ENCODE data around the gene ATP2C2.
"Not testable (repeated sequence)": the region's sequence is repeated elsewhere in the genome, so short reads cannot be mapped to it uniquely, and the experiment has no call there.

ATP2C2 gene

GRCh38 chr16:84390131-84390785, 21.9 kb downstream of the ATP2C2 start:
- Histone ChIP-seq H3K4me3 (ENCODE audit: low read depth in 1 of 5, low read length in 5 of 5) (no peak overlapping the region), H3K9ac (ENCODE audit: low read length in 5 of 5) (no peak overlapping the region)

GRCh38 chr16:84391151-84392030, 23.1 kb downstream of the ATP2C2 start:
- Histone ChIP-seq H3K4me3 (ENCODE audit: low read depth in 1 of 5, low read length in 5 of 5) (no peak overlapping the region), H3K27me3 (ENCODE audit: control insufficient read depth in 5 of 5, insufficient read depth in 4 of 5, low read length in 5 of 5) (peaks cover 0 to 9% (median 3%) of the 10 kb centered on the region in 5 donors), H3K4me1 (ENCODE audit: control insufficient read depth in 5 of 5, insufficient read depth in 5 of 5, low read length in 5 of 5) (peaks cover 0 to 6% (median 5%) of the 10 kb centered on the region in 5 donors), H3K9ac (ENCODE audit: low read length in 5 of 5) (no peak overlapping the region), H3K36me3 (ENCODE audit: control insufficient read depth in 5 of 5, insufficient read depth in 5 of 5, low read length in 5 of 5) (no peaks in the 10 kb centered on the region), H3K9me3 (ENCODE audit: control insufficient read depth in 5 of 5, low read length in 5 of 5) (no peaks in the 10 kb centered on the region), H3K27ac (ENCODE audit: low read depth, low read length) (no peak overlapping the region)

More at GRCh38 chr16:84390131-84390785, 21.9 kb downstream of the ATP2C2 start:
- Histone ChIP-seq H3K9me3 (ENCODE audit: control insufficient read depth in 5 of 5, low read length in 5 of 5) (peaks cover 0 to 5% (median 2%) of the 10 kb centered on the region in 5 donors), H3K27ac (ENCODE audit: low read depth, low read length) (no peak overlapping the region), H3K36me3 (ENCODE audit: control insufficient read depth in 5 of 5, insufficient read depth in 5 of 5, low read length in 5 of 5) (no peaks in the 10 kb centered on the region), H3K4me1 (ENCODE audit: control insufficient read depth in 5 of 5, insufficient read depth in 5 of 5, low read length in 5 of 5) (peaks cover 0 to 6% (median 5%) of the 10 kb centered on the region in 5 donors), H3K27me3 (ENCODE audit: control insufficient read depth in 5 of 5, insufficient read depth in 4 of 5, low read length in 5 of 5) (peaks cover 0 to 9% (median 2%) of the 10 kb centered on the region in 5 donors)

GRCh38 chr16:84392031-84392360, 23.7 kb downstream of the ATP2C2 start:
- H3K4me3 ChIP-seq (ENCODE audit: low read depth in 1 of 5, low read length in 5 of 5), result no peak overlapping the region
- H3K9ac ChIP-seq (ENCODE audit: low read length in 5 of 5), result no peak overlapping the region
- H3K4me1 ChIP-seq (ENCODE audit: control insufficient read depth in 5 of 5, insufficient read depth in 5 of 5, low read length in 5 of 5), result peaks cover 0 to 6% (median 5%) of the 10 kb centered on the region in 5 donors
- no peak overlapping the region for H3K27ac ChIP-seq (ENCODE audit: low read depth, low read length)
- no peaks in the 10 kb centered on the region for H3K9me3 ChIP-seq (ENCODE audit: control insufficient read depth in 5 of 5, low read length in 5 of 5)
- no peaks in the 10 kb centered on the region for H3K36me3 ChIP-seq (ENCODE audit: control insufficient read depth in 5 of 5, insufficient read depth in 5 of 5, low read length in 5 of 5)
- peaks cover 0 to 9% (median 5%) of the 10 kb centered on the region in 5 donors for H3K27me3 ChIP-seq (ENCODE audit: control insufficient read depth in 5 of 5, insufficient read depth in 4 of 5, low read length in 5 of 5)

GRCh38 chr16:84396082-84396481, 27.7 kb downstream of the ATP2C2 start:
- H3K27ac ChIP-seq (ENCODE audit: low read depth, low read length); H3K27me3 ChIP-seq (ENCODE audit: control insufficient read depth in 5 of 5, insufficient read depth in 4 of 5, low read length in 5 of 5); H3K9ac ChIP-seq (ENCODE audit: low read length in 5 of 5); H3K36me3 ChIP-seq (ENCODE audit: control insufficient read depth in 5 of 5, insufficient read depth in 5 of 5, low read length in 5 of 5); H3K4me3 ChIP-seq (ENCODE audit: low read depth in 1 of 5, low read length in 5 of 5); H3K4me1 ChIP-seq (ENCODE audit: control insufficient read depth in 5 of 5, insufficient read depth in 5 of 5, low read length in 5 of 5); H3K9me3 ChIP-seq (ENCODE audit: control insufficient read depth in 5 of 5, low read length in 5 of 5): not testable (repeated sequence)

- Histone ChIP-seq H3K4me3 (ENCODE audit: low read depth in 1 of 5, low read length in 5 of 5) (no peak overlapping the region), H3K36me3 (ENCODE audit: control insufficient read depth in 5 of 5, insufficient read depth in 5 of 5, low read length in 5 of 5) (no peaks in the 10 kb centered on the region), H3K9ac (ENCODE audit: low read length in 5 of 5) (no peak overlapping the region), H3K4me1 (ENCODE audit: control insufficient read depth in 5 of 5, insufficient read depth in 5 of 5, low read length in 5 of 5) (peaks cover 0 to 1% (median 0%) of the 10 kb centered on the region in 5 donors), H3K27ac (ENCODE audit: low read depth, low read length) (no peak overlapping the region), H3K9me3 (ENCODE audit: control insufficient read depth in 5 of 5, low read length in 5 of 5) (no peaks in the 10 kb centered on the region), H3K27me3 (ENCODE audit: control insufficient read depth in 5 of 5, insufficient read depth in 4 of 5, low read length in 5 of 5) (peaks cover 0 to 5% (median 3%) of the 10 kb centered on the region in 5 donors)
Measured at GRCh38 chr16:84396537-84397008, 28.2 kb downstream of the ATP2C2 start.

- Histone ChIP-seq H3K27ac (ENCODE audit: low read depth, low read length) (no peak overlapping the region), H3K9ac (ENCODE audit: low read length in 5 of 5) (no peak overlapping the region), H3K36me3 (ENCODE audit: control insufficient read depth in 5 of 5, insufficient read depth in 5 of 5, low read length in 5 of 5) (no peaks in the 10 kb centered on the region), H3K27me3 (ENCODE audit: control insufficient read depth in 5 of 5, insufficient read depth in 4 of 5, low read length in 5 of 5) (peaks cover 0 to 5% (median 3%) of the 10 kb centered on the region in 5 donors), H3K4me3 (ENCODE audit: low read depth in 1 of 5, low read length in 5 of 5) (no peak overlapping the region), H3K4me1 (ENCODE audit: control insufficient read depth in 5 of 5, insufficient read depth in 5 of 5, low read length in 5 of 5) (no peaks in the 10 kb centered on the region), H3K9me3 (ENCODE audit: control insufficient read depth in 5 of 5, low read length in 5 of 5) (no peaks in the 10 kb centered on the region)
Measured at GRCh38 chr16:84397090-84397489, 28.8 kb downstream of the ATP2C2 start.

GRCh38 chr16:84398701-84399100, 30.4 kb downstream of the ATP2C2 start:
- H3K36me3 ChIP-seq (ENCODE audit: control insufficient read depth in 5 of 5, insufficient read depth in 5 of 5, low read length in 5 of 5), result no peaks in the 10 kb centered on the region
- no peak overlapping the region for H3K27ac ChIP-seq (ENCODE audit: low read depth, low read length)
- peaks cover 0 to 4% (median 3%) of the 10 kb centered on the region in 5 donors for H3K27me3 ChIP-seq (ENCODE audit: control insufficient read depth in 5 of 5, insufficient read depth in 4 of 5, low read length in 5 of 5)
- no peaks in the 10 kb centered on the region for H3K9me3 ChIP-seq (ENCODE audit: control insufficient read depth in 5 of 5, low read length in 5 of 5)
- H3K4me1 ChIP-seq (ENCODE audit: control insufficient read depth in 5 of 5, insufficient read depth in 5 of 5, low read length in 5 of 5), result no peaks in the 10 kb centered on the region
- no peak overlapping the region for H3K9ac ChIP-seq (ENCODE audit: low read length in 5 of 5)
- H3K4me3 ChIP-seq (ENCODE audit: low read depth in 1 of 5, low read length in 5 of 5), result no peak overlapping the region

- not testable (repeated sequence) for H3K9ac ChIP-seq (ENCODE audit: low read length in 5 of 5); H3K4me3 ChIP-seq (ENCODE audit: low read depth in 1 of 5, low read length in 5 of 5); H3K9me3 ChIP-seq (ENCODE audit: control insufficient read depth in 5 of 5, low read length in 5 of 5); H3K27me3 ChIP-seq (ENCODE audit: control insufficient read depth in 5 of 5, insufficient read depth in 4 of 5, low read length in 5 of 5); H3K27ac ChIP-seq (ENCODE audit: low read depth, low read length); H3K4me1 ChIP-seq (ENCODE audit: control insufficient read depth in 5 of 5, insufficient read depth in 5 of 5, low read length in 5 of 5); H3K36me3 ChIP-seq (ENCODE audit: control insufficient read depth in 5 of 5, insufficient read depth in 5 of 5, low read length in 5 of 5)
Measured at GRCh38 chr16:84399912-84400311, 31.6 kb downstream of the ATP2C2 start.

GRCh38 chr16:84403435-84403834, 35.1 kb downstream of the ATP2C2 start:
- not testable (repeated sequence) for H3K36me3 ChIP-seq (ENCODE audit: control insufficient read depth in 5 of 5, insufficient read depth in 5 of 5, low read length in 5 of 5)
- H3K27me3 ChIP-seq (ENCODE audit: control insufficient read depth in 5 of 5, insufficient read depth in 4 of 5, low read length in 5 of 5), result peaks cover 11 to 26% (median 19%) of the 10 kb centered on the region in 5 donors

GRCh38 chr16:84404324-84404723, 36.0 kb downstream of the ATP2C2 start:
- H3K4me1 ChIP-seq (ENCODE audit: control insufficient read depth in 5 of 5, insufficient read depth in 5 of 5, low read length in 5 of 5), result no peaks in the 10 kb centered on the region
- H3K27me3 ChIP-seq (ENCODE audit: control insufficient read depth in 5 of 5, insufficient read depth in 4 of 5, low read length in 5 of 5), result peaks cover 11 to 26% (median 19%) of the 10 kb centered on the region in 5 donors
- H3K27ac ChIP-seq (ENCODE audit: low read depth, low read length), result no peak overlapping the region
- no peak overlapping the region for H3K4me3 ChIP-seq (ENCODE audit: low read depth in 1 of 5, low read length in 5 of 5)
- H3K36me3 ChIP-seq (ENCODE audit: control insufficient read depth in 5 of 5, insufficient read depth in 5 of 5, low read length in 5 of 5), result no peaks in the 10 kb centered on the region
- no peaks in the 10 kb centered on the region for H3K9me3 ChIP-seq (ENCODE audit: control insufficient read depth in 5 of 5, low read length in 5 of 5)
- H3K9ac ChIP-seq (ENCODE audit: low read length in 5 of 5), result no peak overlapping the region

More at GRCh38 chr16:84403435-84403834, 35.1 kb downstream of the ATP2C2 start:
- not testable (repeated sequence) for H3K4me3 ChIP-seq (ENCODE audit: low read depth in 1 of 5, low read length in 5 of 5); H3K9ac ChIP-seq (ENCODE audit: low read length in 5 of 5); H3K27ac ChIP-seq (ENCODE audit: low read depth, low read length); H3K9me3 ChIP-seq (ENCODE audit: control insufficient read depth in 5 of 5, low read length in 5 of 5); H3K4me1 ChIP-seq (ENCODE audit: control insufficient read depth in 5 of 5, insufficient read depth in 5 of 5, low read length in 5 of 5)
